NCI-H446 treated with DMSO at 0.1 percent for 48 hours (cell line): ENCODE data around the gene EMC6.

ENCODE experiments used
- DNase-seq: peaks from one replicate; lab custom pipeline; 2025; lab: John Stamatoyannopoulos, UW

Gene EMC6

GRCh38 chr17:3656353-3656752 lies 12.3 kb upstream of the EMC6 start:
- DNase-seq: no peak

GRCh38 chr17:3656755-3657587 lies 11.6 kb upstream of the EMC6 start:
- DNase-seq: no peak

DNA sequence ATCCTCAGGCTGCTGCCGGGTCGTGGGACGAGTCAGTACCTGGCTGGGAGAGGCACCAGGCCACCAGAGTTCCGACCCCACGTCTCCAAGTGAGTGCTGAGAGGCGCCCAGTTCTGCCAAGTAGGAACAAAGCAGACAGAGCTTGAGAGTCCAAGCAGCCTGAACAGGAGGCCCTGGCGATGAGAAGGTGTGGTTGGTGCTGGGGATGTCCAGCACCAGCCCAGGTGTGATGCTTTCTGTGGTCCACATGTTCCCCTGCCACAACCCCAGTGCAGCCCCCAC lies 11.1 kb upstream of the EMC6 start:
- no peak for DNase-seq

DNA sequence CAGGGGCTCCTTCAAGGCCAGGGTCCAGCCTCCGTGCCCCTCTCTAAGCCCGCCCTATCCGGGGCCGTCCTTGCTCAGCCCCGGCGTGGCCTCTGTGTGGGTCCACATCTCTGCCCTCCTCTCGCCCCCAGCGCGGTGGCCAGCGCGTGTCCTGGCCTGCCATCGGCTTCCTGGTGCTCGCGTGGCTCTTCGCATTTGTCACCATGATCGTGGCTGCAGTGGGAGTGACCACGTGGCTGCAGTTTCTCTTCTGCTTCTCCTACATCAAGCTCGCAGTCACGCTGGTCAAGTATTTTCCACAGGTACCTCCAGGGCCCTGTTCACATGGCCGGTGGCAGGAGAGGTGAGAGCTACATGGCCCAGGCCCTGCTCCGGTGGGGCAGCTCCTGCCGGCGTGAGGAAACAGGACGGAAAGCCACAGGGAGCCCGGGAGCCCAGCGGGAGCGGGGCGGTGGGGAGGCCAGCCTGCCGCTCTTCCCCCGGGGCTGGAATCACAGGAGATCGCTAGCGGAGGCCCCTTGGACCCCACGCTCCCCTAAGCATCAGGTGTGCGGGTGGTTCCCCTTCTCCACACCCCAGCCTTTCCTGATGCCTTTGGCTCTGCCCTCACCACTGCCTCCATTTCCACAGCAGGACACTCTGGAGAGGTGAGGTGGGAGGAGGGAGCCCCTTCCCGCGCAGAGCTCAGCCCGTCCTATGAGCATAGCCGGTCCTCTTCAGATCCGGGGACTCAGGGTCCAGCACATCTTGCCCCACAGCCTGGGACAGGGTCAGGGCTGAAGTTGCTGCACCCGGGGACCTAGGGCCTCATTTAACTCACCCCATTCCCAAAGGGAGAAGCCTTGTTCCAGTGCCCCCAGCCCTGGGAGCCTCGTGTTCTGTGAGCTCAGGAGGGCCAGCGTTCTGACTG lies 10.5 kb upstream of the EMC6 start:
- DNase-seq: no peak

DNA sequence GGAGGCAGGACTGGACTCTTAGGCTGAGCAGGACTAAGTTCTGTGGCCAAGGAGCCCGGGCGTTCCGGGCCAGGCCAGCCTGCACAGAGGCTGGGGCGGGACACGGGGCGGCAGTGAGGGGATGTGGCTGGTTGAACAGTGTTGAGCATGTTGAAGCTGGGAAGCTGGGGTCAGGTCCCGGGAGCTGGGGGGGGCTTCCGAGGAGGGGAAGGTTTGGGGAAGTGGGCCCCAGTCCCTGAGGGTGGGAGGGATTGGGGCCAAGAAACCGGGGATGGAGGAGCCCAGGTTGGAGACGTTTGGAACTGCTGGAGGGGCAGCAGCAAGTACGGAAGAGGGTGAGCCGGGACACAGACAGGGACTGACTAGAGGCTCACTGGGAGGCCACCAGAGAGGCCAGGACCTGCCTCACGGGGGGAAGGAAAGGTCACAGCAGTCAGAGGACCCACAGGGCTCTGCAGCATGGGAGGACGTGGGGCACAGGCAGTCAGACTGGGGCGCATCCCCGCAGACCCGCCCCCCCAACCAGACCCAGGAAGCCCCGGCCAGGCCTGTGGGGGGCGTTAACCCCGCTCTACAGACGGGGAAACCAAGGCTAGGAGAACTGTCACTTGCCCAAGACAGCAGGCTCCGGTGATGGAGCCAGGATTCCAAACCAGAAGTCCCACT lies 9.7 kb upstream of the EMC6 start:
- no peak for DNase-seq

DNA sequence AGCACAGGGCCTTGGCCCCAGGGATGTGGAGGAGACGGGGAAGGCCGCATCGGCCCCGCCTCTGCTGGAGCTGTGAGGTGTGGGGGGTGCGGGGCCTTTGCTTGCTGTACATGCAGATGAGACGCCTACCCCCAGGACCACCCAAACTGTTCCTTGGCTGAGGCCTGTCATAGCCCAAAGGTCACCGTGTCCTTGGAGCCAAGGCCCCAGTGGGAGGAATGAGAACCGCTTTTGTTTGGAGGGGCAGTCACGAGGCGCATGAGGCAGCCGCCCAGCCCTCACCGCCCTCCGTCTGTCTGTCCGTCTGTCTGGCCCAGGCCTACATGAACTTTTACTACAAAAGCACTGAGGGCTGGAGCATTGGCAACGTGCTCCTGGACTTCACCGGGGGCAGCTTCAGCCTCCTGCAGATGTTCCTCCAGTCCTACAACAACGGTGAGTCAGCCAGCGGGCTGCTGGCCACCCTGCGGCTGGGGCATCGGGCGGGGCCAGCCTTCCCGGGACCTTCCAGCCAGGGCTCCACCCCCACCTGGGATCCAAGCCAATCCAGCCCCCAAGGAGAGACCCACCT lies 9.0 kb upstream of the EMC6 start:
- no peak for DNase-seq

GRCh38 chr17:3660311-3660891 lies 8.2 kb upstream of the EMC6 start:
- DNase-seq: no peak

DNA sequence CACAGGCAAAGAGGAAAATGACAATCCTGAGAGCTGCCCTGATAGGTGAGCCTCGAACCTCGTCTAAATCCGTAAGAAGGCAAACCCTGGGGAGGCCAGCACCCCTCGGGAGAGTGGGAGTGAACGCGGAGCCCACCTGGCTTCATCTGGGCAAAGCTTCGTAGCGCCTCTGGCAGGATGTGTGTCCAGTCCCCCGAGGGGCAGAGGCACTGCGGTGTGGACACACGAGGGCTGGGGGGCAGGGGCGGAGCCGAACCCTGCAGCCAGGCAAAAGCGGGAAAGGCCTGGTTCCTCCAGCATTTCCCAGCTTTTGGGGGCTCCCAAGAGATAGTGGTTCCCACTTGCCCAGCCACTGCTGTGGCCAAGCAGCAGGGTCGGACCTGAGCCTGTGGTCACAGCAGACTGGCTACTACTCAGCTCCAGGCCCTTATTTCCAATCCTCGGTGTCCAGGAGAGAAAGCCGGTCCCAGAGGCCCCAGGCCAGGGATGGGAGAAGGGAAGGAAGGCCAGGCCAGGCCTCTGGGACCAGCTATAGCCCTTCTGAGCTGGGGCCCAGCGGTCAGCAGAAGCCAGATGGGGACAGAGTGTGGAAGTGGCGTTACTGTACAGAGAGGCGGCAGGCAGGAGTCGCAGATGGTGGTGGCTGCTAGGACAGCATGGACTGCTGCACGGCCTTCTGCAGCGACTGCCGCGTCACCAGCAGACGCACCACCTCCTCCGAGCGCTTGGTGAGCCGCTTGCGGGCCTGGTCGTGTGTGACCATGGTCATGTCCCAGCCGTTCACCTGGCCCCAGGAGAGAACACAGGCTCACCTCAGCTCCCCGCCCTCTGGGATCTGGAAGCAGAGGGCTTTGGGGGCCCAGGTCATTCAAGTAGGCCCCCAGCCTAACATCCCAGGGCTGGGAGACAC lies 5.3 kb upstream of the EMC6 start:
- no peak for DNase-seq

GRCh38 chr17:3665834-3666233 lies 2.8 kb upstream of the EMC6 start:
- DNase-seq: no peak

DNA sequence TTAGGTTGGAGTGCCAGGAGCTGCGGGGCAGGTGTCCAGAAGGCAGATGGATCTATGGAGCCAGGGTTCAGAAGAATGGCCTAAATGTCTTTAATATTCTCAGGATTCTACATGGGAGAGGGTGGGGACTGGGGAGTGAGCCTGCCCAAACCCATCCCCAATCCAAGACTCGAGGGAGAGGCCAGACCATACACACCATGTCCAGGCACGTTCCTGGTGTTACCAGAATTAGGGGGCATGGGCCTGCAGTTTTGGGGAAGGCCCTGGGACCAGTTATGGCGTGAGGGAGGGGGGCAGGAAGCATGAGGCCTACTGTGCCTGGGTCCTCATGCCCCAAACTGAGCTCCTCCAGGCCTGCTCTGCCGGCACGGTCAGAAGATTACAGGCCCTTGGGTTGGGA lies 2.1 kb upstream of the EMC6 start:
- no peak for DNase-seq

DNA sequence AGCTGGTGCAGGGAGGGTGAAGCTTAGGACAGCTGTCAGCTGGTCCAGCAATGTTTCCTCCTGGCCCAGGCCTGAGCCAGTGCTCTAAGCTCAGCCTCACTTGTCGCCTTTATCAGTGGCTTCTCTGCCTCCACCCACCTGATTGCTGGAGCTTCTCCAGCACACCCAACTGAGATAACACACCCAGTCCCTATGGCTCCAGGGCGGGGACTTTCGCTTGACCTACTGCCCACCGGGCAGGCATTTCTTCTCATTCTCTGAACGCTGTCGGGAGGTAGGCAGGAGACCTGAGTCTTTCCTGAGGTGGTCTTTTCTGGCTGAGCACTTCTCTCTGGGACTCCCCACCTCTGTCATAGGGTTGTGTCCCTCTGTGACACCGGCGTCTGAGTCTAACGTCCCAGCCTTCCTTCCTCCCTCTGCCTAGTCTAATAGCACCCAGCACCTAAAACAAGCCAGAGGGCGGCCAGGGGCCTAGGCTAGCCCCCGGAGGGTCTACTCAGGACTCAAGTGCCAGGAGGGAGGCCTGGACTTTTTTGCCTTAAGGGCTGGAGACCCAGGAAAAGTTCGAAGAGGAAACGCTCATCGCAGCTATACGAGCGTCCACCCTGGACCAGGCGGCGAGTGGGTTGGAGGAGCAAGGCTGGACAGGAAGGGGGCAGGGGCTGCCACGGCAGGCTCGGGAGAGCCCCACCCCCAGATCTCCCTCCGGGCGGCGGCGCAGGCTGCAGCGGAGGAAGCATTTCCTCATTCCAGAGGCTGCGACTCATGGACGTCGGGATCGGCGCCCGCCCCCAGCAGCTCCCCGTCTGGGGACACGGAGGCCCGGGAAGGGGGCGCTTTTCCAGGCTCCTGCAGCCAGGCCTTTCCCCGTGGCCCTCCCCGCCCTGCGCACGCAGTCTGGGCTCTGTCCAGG lies 990 bp upstream of the EMC6 start:
- peak; percentile 40 for DNase-seq

DNA sequence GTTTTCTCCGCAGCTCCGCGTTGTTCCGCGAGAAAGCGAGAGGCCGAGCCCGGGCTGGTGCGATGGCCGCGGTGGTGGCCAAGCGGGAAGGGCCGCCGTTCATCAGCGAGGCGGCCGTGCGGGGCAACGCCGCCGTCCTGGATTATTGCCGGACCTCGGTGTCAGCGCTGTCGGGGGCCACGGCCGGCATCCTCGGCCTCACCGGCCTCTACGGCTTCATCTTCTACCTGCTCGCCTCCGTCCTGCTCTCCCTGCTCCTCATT lies 404 bp downstream of the EMC6 start:
- no peak for DNase-seq

DNA sequence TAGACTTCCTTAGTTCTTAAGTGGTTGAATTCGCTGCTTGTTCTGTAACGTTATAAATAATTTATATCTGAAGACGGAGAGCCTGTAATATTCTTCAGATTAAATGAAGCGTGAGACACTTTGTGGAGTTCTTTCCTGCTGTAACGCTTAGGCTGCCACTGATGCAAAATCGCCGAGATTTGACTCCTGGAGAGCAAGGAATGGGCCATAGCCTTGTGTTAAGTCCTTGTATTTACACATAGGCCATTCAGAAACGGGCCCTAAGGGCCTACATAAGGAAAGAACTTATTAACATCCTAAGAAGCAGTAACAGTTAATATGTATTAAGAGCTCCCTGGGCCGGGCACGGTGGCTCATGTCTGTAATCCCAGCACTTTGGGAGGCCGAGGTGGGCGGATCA lies 936 bp downstream of the EMC6 start:
- DNase-seq: no peak

GRCh38 chr17:3672571-3672970 lies 4.0 kb downstream of the EMC6 start:
- no peak for DNase-seq

- no peak for DNase-seq
Measured at GRCh38 chr17:3675886-3676285, 7.3 kb downstream of the EMC6 start.

GRCh38 chr17:3678095-3678820 lies 9.6 kb downstream of the EMC6 start:
- DNase-seq: no peak

- DNase-seq: no peak
Measured at GRCh38 chr17:3678821-3679530, 10.4 kb downstream of the EMC6 start.

DNA sequence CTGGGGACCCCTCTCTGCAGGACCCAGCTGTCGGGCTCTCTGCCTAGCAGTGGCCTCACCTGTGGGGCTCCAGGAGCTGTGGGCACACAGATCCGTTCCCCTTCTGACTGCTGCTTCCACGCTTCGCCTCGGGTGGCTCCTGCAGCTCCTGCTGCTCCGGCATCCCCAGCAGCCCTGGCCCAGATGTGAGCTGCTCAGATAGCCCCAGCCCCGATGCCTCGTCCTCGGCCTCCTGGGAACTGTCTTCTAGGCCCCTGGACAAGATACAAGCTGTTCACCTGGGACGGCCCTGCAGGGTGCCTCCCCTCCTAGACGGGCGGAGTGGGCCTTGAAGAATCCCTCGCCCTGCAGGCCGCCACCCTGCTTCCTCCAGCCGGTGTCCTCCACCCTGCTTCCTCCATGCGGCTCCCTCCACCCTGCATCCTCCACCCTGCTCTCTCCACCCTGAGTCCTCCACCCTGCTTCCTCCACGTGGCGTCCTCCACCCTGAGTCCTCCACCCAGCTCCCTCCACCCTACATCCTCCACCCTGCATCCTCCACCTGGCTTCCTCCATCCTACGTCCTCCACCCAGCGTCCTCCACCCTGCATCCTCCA lies 11.0 kb downstream of the EMC6 start:
- DNase-seq: no peak

DNA sequence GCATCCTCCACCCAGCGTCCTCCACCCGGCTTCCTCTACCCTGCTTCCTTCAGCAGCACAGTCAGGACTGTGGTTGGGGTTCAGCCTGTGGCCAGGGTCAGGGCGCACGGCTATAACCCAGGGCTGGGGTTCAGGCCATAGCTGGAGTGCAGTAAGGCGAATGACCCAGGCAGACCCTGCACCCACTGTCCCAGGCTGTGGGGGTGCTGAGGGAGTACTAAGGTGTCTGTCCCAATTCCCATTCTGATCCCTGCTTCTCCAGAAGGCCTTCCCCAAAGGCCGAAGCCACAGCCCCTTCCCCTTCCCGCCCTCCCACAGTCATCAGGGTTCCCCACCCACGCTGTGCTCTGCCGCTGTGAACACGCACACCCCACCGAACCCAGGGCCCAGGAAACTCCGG lies 12.4 kb downstream of the EMC6 start:
- DNase-seq: no peak
